B cell (primary cell): ENCODE data around the gene LBH.

Source experiments
- EZH2 ChIP-seq: IDR thresholded peaks from 2 replicates; pipeline ENCODE4 v1.6.1; 2012; ENCODE audit warnings: borderline replicate concordance, low read depth, mild to moderate bottlenecking, moderate library complexity, low read length; ENCODE audit not compliant: insufficient read depth, poor library complexity, severe bottlenecking
- TF ChIP-seq, protein P1 (sequence below): fragments of 200-600 bp; IDR thresholded peaks from one replicate; pipeline ENCODE4 v1.8.0; 2022; ENCODE audit warnings: antibody characterized with exemption, mild to moderate bottlenecking

DNA sequence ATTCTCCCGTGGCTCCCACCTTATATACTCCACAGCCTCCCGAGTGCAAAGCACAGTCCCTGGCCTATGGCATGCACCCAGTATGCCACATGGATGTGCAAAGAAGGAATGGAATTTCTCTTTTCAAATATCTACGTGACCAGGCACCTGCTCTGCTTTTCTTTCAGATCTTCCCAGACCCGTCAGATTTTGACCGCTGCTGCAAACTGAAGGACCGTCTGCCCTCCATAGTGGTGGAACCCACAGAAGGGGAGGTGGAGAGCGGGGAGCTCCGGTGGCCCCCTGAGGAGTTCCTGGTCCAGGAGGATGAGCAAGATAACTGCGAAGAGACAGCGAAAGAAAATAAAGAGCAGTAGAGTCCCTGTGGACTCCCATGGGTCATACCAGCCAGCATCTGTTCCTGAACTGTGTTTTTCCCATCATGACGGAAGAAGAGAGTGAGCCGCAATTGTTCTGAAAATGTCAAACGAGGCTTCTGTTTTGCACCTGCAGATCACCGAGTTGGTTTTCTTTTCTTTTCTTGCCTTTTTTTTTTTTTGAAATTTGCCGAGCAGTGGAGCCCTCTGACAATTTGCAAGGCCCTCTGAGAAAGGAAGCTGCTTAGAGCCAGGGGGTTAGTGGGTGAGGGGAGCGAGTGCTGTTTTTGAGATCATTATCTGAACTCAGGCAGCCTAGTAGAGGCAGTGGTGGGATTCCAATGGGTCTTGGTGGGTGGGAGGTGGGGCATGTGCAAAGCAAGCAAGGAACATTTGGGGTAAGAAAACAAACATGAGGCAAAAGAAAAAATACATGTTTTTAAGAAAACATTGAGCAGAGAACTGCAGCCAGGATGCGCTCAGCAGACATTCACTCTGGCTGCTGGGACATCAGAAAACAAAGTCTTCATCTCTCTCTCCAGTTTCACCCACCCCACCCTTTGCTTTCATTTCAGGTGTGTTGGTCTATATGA, 26.2 kb downstream of the LBH start:
- TF ChIP-seq, protein P1, sequence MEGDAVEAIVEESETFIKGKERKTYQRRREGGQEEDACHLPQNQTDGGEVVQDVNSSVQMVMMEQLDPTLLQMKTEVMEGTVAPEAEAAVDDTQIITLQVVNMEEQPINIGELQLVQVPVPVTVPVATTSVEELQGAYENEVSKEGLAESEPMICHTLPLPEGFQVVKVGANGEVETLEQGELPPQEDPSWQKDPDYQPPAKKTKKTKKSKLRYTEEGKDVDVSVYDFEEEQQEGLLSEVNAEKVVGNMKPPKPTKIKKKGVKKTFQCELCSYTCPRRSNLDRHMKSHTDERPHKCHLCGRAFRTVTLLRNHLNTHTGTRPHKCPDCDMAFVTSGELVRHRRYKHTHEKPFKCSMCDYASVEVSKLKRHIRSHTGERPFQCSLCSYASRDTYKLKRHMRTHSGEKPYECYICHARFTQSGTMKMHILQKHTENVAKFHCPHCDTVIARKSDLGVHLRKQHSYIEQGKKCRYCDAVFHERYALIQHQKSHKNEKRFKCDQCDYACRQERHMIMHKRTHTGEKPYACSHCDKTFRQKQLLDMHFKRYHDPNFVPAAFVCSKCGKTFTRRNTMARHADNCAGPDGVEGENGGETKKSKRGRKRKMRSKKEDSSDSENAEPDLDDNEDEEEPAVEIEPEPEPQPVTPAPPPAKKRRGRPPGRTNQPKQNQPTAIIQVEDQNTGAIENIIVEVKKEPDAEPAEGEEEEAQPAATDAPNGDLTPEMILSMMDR, result no peak
- TF ChIP-seq EZH2, result no peak
